Duodenal mucosa (tissue), 2 donors: Measurements from ENCODE around the gene CEP350.

Source experiments
- H3K27ac ChIP-seq: one replicate; pipeline ENCODE4 v1.7.0; 2013; ENCODE audit warnings: low read depth, low read length
- H3K27me3 ChIP-seq, 2 donors: one replicate each; pipeline ENCODE4 v1.7.0; 2013; ENCODE audit warnings: low read length in 2 of 2, control low read depth in 1 of 2; ENCODE audit not compliant: insufficient read depth in 2 of 2, control insufficient read depth in 1 of 2
- H3K36me3 ChIP-seq, 2 donors: one replicate each; pipeline ENCODE4 v1.7.0; 2013; ENCODE audit warnings: low read length in 2 of 2, control low read depth in 1 of 2; ENCODE audit not compliant: insufficient read depth in 2 of 2, control insufficient read depth in 1 of 2
- H3K4me1 ChIP-seq, 2 donors: one replicate each; pipeline ENCODE4 v1.7.0; 2013; ENCODE audit warnings: low read length in 2 of 2, control low read depth in 1 of 2; ENCODE audit not compliant: insufficient read depth in 2 of 2, control insufficient read depth in 1 of 2
- H3K4me3 ChIP-seq, 2 donors: one replicate each; pipeline ENCODE4 v1.7.0; 2013; ENCODE audit warnings: low read length in 2 of 2, low read depth in 1 of 2
- H3K9ac ChIP-seq, 2 donors: one replicate each; pipeline ENCODE4 v1.7.0; 2013; ENCODE audit warnings: low read length in 2 of 2, low read depth in 1 of 2
- H3K9me3 ChIP-seq, 2 donors: one replicate each; pipeline ENCODE4 v1.7.0; 2013; ENCODE audit warnings: low read length in 2 of 2, control low read depth in 1 of 2; ENCODE audit not compliant: control insufficient read depth in 1 of 2

The CEP350 gene

GRCh38 chr1:179966551-179966950 is 11.9 kb downstream of the CEP350 start:
- Histone ChIP-seq H3K9ac (no peak overlapping the region), H3K4me3 (no peak overlapping the region), H3K27ac (no peak overlapping the region), H3K4me1 (no peaks in the 10 kb centered on the region), H3K36me3 (peaks cover 0 to 11% of the 10 kb centered on the region in 2 donors), H3K27me3 (no peaks in the 10 kb centered on the region), H3K9me3 (peaks cover 7 to 9% of the 10 kb centered on the region in 2 donors)

DNA sequence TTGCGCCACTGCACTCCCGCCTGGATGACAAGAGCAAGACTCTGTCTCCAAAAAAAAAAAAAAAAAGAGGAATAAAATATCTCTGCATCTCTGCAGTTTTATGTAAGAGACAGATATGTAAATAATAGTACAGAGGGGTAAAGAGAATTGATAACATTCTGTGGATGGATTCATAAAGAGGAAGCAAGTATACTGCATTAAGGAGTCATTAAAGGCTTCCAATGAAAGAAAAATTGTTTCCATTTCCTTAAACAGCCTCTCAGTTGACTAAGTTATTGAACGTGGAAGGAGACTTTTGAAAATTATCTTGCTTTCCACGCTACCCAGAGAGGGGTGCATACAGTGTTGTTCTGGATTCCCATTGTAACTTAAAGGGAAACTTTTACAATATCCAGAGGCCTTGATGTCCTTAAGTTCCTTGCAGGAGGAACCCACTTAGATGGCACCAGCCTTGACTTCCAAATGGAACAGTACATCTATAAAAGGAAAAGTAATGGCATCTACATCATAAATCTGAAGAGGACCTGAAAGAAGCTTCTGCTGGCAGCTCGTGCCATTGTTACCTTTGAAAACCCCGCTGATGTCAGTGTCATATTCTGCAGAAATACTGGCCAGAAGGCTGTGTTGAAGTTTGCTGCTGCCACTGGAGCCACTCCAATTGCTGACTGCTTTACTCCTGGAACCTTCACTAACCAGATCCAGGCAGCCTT is 13.8 kb downstream of the CEP350 start:
- peaks cover 7 to 9% of the 10 kb centered on the region in 2 donors for H3K9me3 ChIP-seq
- no peak overlapping the region for H3K27ac ChIP-seq
- no peaks in the 10 kb centered on the region for H3K27me3 ChIP-seq
- H3K4me1 ChIP-seq = peaks cover 0 to 5% of the 10 kb centered on the region in 2 donors
- no peak overlapping the region for H3K4me3 ChIP-seq
- H3K9ac ChIP-seq = no peak overlapping the region
- peaks cover 0 to 11% of the 10 kb centered on the region in 2 donors for H3K36me3 ChIP-seq

- H3K27me3 ChIP-seq = no peaks in the 10 kb centered on the region
- peaks cover 7 to 9% of the 10 kb centered on the region in 2 donors for H3K9me3 ChIP-seq
- H3K36me3 ChIP-seq = peaks cover 0 to 11% of the 10 kb centered on the region in 2 donors
- no peak overlapping the region for H3K27ac ChIP-seq
- H3K9ac ChIP-seq = no peak overlapping the region
- H3K4me3 ChIP-seq = no peak overlapping the region
- peaks cover 0 to 7% of the 10 kb centered on the region in 2 donors for H3K4me1 ChIP-seq
These were observed 14.6 kb downstream of the CEP350 start for GRCh38 chr1:179968994-179969919.

GRCh38 chr1:179969962-179970361 is 15.4 kb downstream of the CEP350 start:
- no peak overlapping the region for H3K9ac ChIP-seq
- H3K36me3 ChIP-seq = peaks cover 0 to 11% of the 10 kb centered on the region in 2 donors
- no peak overlapping the region for H3K27ac ChIP-seq
- no peaks in the 10 kb centered on the region for H3K27me3 ChIP-seq
- peaks cover 7 to 9% of the 10 kb centered on the region in 2 donors for H3K9me3 ChIP-seq
- peaks cover 0 to 7% of the 10 kb centered on the region in 2 donors for H3K4me1 ChIP-seq
- H3K4me3 ChIP-seq = no peak overlapping the region

- Histone ChIP-seq H3K9me3 (peaks cover 2 to 3% of the 10 kb centered on the region in 2 donors), H3K4me3 (no peak overlapping the region), H3K36me3 (peaks cover 0 to 11% of the 10 kb centered on the region in 2 donors), H3K27me3 (no peaks in the 10 kb centered on the region), H3K27ac (no peak overlapping the region), H3K9ac (no peak overlapping the region), H3K4me1 (peaks cover 0 to 7% of the 10 kb centered on the region in 2 donors)
These were observed 17.2 kb downstream of the CEP350 start for GRCh38 chr1:179971563-179972496.

DNA sequence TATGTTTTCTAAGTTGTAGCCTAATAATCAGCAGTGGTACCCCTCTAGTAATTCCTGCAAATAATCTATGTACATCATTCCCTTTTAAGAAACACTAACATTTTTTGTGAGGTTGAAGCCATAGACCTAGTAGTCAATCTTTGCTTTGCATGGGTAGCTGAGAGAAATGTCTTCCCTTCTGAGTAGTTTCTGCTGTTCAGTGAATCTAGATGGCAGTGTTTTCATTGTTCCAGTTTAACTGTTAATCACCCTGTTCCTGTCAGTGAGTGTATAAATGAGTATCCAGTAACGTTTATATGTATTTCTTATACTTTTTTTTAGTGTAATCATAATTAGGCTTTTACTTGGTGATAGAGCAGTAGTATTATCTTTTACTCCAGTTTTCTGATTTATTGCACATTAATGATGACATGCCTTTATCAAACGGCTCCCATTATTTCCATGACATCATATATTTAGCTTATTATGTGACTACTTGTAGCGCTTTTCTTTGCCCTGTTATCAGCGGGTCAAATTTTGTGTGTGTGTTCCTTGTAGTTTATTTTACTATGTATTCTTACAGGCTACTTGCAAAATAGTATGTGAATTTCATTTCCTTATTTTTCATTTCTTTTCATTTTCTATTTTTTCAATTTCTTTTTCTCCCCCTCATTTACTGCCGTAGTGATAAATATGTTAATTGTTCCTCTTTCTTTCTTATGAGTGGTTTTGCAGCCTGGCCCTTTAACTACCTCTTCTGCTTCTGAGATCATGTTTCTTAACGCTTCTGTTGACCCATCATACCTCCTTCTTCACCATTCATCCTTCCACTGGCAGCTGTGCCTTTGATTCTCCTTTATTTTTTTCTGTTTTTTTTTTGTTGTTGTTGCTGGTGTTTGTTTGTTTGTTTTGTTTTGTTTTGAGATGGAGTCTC is 18.8 kb downstream of the CEP350 start:
- Histone ChIP-seq H3K36me3 (peaks cover 0 to 9% of the 10 kb centered on the region in 2 donors), H3K4me3 (no peak overlapping the region), H3K4me1 (peaks cover 0 to 7% of the 10 kb centered on the region in 2 donors), H3K27me3 (no peaks in the 10 kb centered on the region), H3K27ac (no peak overlapping the region), H3K9ac (no peak overlapping the region), H3K9me3 (no peaks in the 10 kb centered on the region)

GRCh38 chr1:179976970-179977651 is 22.5 kb downstream of the CEP350 start:
- Histone ChIP-seq H3K9ac (no peak overlapping the region), H3K36me3 (no peaks in the 10 kb centered on the region), H3K4me3 (no peak overlapping the region), H3K27ac (no peak overlapping the region), H3K9me3 (no peaks in the 10 kb centered on the region), H3K4me1 (peaks cover 0 to 7% of the 10 kb centered on the region in 2 donors), H3K27me3 (no peaks in the 10 kb centered on the region)

- Histone ChIP-seq H3K4me1 (peaks cover 0 to 2% of the 10 kb centered on the region in 2 donors), H3K4me3 (no peak overlapping the region), H3K9ac (no peak overlapping the region), H3K27ac (no peak overlapping the region), H3K9me3 (no peaks in the 10 kb centered on the region), H3K27me3 (no peaks in the 10 kb centered on the region), H3K36me3 (no peaks in the 10 kb centered on the region)
These were observed 23.8 kb downstream of the CEP350 start for GRCh38 chr1:179978199-179979079.
